ENCODE measurements around the gene KIAA1671. TPM values are rescaled to one million over a fixed set of nuclear protein-coding genes. Genes with fewer than 3 reads are reported as not detected.
"Not testable (repeated sequence)": the region's sequence is repeated elsewhere in the genome, so short reads cannot be mapped to it uniquely, and the experiment has no call there.

The KIAA1671 gene
- total RNA-seq, 1 donor from 2014 or later = 11.4 TPM

GRCh38 chr22:25235547-25236290 is 283.2 kb downstream of the KIAA1671 start:
- no peaks in the 10 kb centered on the region for H3K9me3 Mint-ChIP-seq
- no peaks in the 10 kb centered on the region for H3K36me3 Mint-ChIP-seq (ENCODE audit: low read depth)
- DNase-seq = peak; percentile 93
- intact Hi-C loops (cut with micrococcal nuclease) = no loop called here
- peaks cover 2% of the 10 kb centered on the region for H3K4me1 Mint-ChIP-seq
- no peak overlapping the region for H3K4me3 Mint-ChIP-seq
- H3K27ac Mint-ChIP-seq = no peak overlapping the region
- peaks cover 25% of the 10 kb centered on the region for H3K27me3 Mint-ChIP-seq

- H3K27me3 Mint-ChIP-seq = peaks cover 31% of the 10 kb centered on the region
- H3K9me3 Mint-ChIP-seq = no peaks in the 10 kb centered on the region
- intact Hi-C loops (cut with micrococcal nuclease) = no loop called here
- no peak overlapping the region for H3K4me3 Mint-ChIP-seq
- peaks cover 2% of the 10 kb centered on the region for H3K4me1 Mint-ChIP-seq
- no peak overlapping the region for H3K27ac Mint-ChIP-seq
- no peaks in the 10 kb centered on the region for H3K36me3 Mint-ChIP-seq (ENCODE audit: low read depth)
- DNase-seq = no peak
Observed at GRCh38 chr22:25236417-25236816, 283.9 kb downstream of the KIAA1671 start.

DNA sequence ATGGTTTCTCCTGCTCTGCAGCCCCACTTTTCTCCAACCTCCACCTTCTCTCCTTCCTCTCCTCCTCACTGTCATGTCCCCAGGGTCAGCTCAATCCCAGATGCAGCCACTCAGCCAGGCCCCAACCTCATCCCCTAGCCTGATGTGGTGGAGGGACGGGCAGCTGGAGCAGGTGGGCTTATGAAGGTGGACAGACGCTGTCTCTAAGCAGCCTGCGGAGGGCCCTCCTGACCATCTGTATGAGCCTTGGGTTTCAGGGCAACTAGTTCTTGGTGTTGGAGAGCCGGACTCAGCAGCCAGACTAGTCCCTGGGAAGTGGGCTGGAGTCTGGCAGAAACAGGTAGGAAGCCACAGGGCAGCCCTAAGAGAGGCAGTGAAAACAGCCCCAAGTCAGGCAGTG is 285.0 kb downstream of the KIAA1671 start:
- DNase-seq = no peak
- H3K27ac Mint-ChIP-seq = no peak overlapping the region
- H3K9me3 Mint-ChIP-seq = no peaks in the 10 kb centered on the region
- no peaks in the 10 kb centered on the region for H3K36me3 Mint-ChIP-seq (ENCODE audit: low read depth)
- intact Hi-C loops (cut with micrococcal nuclease) = no loop called here
- H3K27me3 Mint-ChIP-seq = peaks cover 31% of the 10 kb centered on the region
- H3K4me1 Mint-ChIP-seq = peaks cover 2% of the 10 kb centered on the region
- no peak overlapping the region for H3K4me3 Mint-ChIP-seq

DNA sequence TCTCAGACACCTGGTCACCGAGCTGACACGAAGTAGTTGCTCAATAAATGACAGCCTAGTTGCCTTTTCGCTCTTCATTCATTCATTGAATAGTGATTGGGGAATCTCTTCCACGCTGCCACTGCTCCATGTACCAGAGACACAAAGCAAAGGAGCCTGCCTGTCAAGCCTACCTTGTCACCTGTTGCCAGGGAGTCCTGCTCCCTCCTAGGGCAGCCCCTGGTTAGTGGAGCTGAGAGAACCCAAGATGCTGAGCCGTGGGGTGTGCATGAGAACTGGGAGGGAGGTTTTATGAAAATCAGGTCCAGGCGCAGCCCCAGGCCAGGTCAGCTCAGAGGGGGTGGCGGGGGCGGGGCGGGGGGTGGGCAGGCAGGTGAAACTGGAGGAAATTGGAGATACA is 285.5 kb downstream of the KIAA1671 start:
- H3K9me3 Mint-ChIP-seq; H3K36me3 Mint-ChIP-seq (ENCODE audit: low read depth); intact Hi-C loops (cut with micrococcal nuclease); H3K27ac Mint-ChIP-seq; DNase-seq; H3K4me3 Mint-ChIP-seq; H3K4me1 Mint-ChIP-seq: not testable (repeated sequence)
- peaks cover 30% of the 10 kb centered on the region for H3K27me3 Mint-ChIP-seq

Other genes with a start within 250 kb of the KIAA1671 start
- gene PIWIL3, start 178.0 kb upstream of the KIAA1671 start, total RNA-seq = not detected in 2 replicates
- gene SGSM1, start 146.5 kb upstream of the KIAA1671 start, total RNA-seq = 0.14 and 0.19 TPM in 2 replicates
- not detected in 2 replicates for gene LHFPL7, start 6.0 kb upstream of the KIAA1671 start, total RNA-seq
- 0.49 TPM in 1 of 2 replicates, not detected in the other for gene CRYBB3, start 247.1 kb downstream of the KIAA1671 start, total RNA-seq

Data from activated CD4-positive, alpha-beta T cell treated with anti-CD3 and anti-CD28 coated beads, Interleukin-2, amount 10 ng/mL, durations not matched to agents 24 days and 14 days (primary cell).